CD4-positive, alpha-beta T cell treated with Interleukin-21 for 1 hour (primary cell): ENCODE measurements around the gene SPG7.

Experiments used
- DNase-seq: peaks from one replicate; pipeline ENCODE4 v3.0.0-alpha.2; 2020

The SPG7 gene

GRCh38 chr16:89522287-89522686 is 14.1 kb downstream of the SPG7 start:
- no peak for DNase-seq

- DNase-seq: no peak
Observed at GRCh38 chr16:89523680-89524344, 15.6 kb downstream of the SPG7 start.

- no peak for DNase-seq
Observed at GRCh38 chr16:89525146-89525913, 17.1 kb downstream of the SPG7 start.

- DNase-seq: no peak
Observed at GRCh38 chr16:89529097-89529496, 20.9 kb downstream of the SPG7 start.

- no peak for DNase-seq
Observed at GRCh38 chr16:89530401-89531381, 22.5 kb downstream of the SPG7 start.

GRCh38 chr16:89531821-89532526 is 23.8 kb downstream of the SPG7 start:
- no peak for DNase-seq

- DNase-seq: peak; percentile 46
Observed at GRCh38 chr16:89534252-89534756, 26.1 kb downstream of the SPG7 start.

GRCh38 chr16:89536371-89536770 is 28.2 kb downstream of the SPG7 start:
- no peak for DNase-seq

- DNase-seq: no peak
Observed at GRCh38 chr16:89536886-89537548, 28.8 kb downstream of the SPG7 start.

- DNase-seq: no peak
Observed at GRCh38 chr16:89537549-89537925, 29.3 kb downstream of the SPG7 start.

GRCh38 chr16:89538286-89538685 is 30.1 kb downstream of the SPG7 start:
- DNase-seq: no peak

GRCh38 chr16:89540557-89540956 is 32.4 kb downstream of the SPG7 start:
- no peak for DNase-seq

GRCh38 chr16:89541792-89542191 is 33.6 kb downstream of the SPG7 start:
- DNase-seq: no peak

- no peak for DNase-seq
Observed at GRCh38 chr16:89544113-89544512, 35.9 kb downstream of the SPG7 start.

GRCh38 chr16:89544713-89545043 is 36.5 kb downstream of the SPG7 start:
- DNase-seq: no peak

- no peak for DNase-seq
Observed at GRCh38 chr16:89545044-89545830, 37.0 kb downstream of the SPG7 start.

GRCh38 chr16:89545831-89546574 is 37.8 kb downstream of the SPG7 start:
- no peak for DNase-seq

- DNase-seq: no peak
Observed at GRCh38 chr16:89546781-89547180, 38.6 kb downstream of the SPG7 start.

- no peak for DNase-seq
Observed at GRCh38 chr16:89547291-89547690, 39.1 kb downstream of the SPG7 start.

GRCh38 chr16:89547860-89548259 is 39.7 kb downstream of the SPG7 start:
- DNase-seq: no peak
